HUES64 (cell line): ENCODE results near the gene ALCAM.

Experiments
- H3K27ac ChIP-seq: 2 replicates; pipeline ENCODE4 v1.7.0; 2013; ENCODE audit warnings: low read depth, low read length, inconsistent platforms
- H3K27me3 ChIP-seq: 2 replicates; pipeline ENCODE4 v1.6.1; 2013; ENCODE audit warnings: mild to moderate bottlenecking, low read length; ENCODE audit not compliant: insufficient read depth
- H3K36me3 ChIP-seq: 2 replicates; pipeline ENCODE4 v1.6.1; 2013; ENCODE audit warnings: mild to moderate bottlenecking, low read length; ENCODE audit not compliant: insufficient read depth
- H3K4me1 ChIP-seq: 2 replicates; pipeline ENCODE4 v1.6.1; 2013; ENCODE audit warnings: mild to moderate bottlenecking, low read length, moderate library complexity; ENCODE audit not compliant: insufficient read depth
- H3K4me3 ChIP-seq: 2 replicates; pipeline ENCODE4 v1.5.1; 2013; ENCODE audit warnings: mild to moderate bottlenecking, low read length, moderate library complexity
- H3K9ac ChIP-seq: 2 replicates; pipeline ENCODE4 v1.6.1; 2013; ENCODE audit warnings: mild to moderate bottlenecking, low read depth, low read length
- H3K9me3 ChIP-seq: 2 replicates; pipeline ENCODE4 v1.6.1; 2013; ENCODE audit warnings: low read depth, low read length; ENCODE audit not compliant: insufficient read depth
- WGBS: fragments of 150-250, 120-280 bp; methylation state at CpG from one replicate; pipeline ENCODE4 v1.1.7; 2013; ENCODE audit warnings: missing lambda C conversion rate; 5-methylcytosine and 5-hydroxymethylcytosine counted together

Gene ALCAM

GRCh38 chr3:105465251-105465853 lies 98.6 kb downstream of the ALCAM start:
- Histone ChIP-seq H3K4me1 (peaks cover 2% of the 10 kb centered on the region), H3K27ac (no peak overlapping the region), H3K27me3 (no peaks in the 10 kb centered on the region), H3K9me3 (no peaks in the 10 kb centered on the region), H3K4me3 (no peak overlapping the region), H3K36me3 (no peaks in the 10 kb centered on the region), H3K9ac (no peak overlapping the region)
- WGBS: 94% methylated on average over 2 of the region's 2 CpGs

- H3K27me3 ChIP-seq: no peaks in the 10 kb centered on the region
- H3K27ac ChIP-seq: no peak overlapping the region
- H3K36me3 ChIP-seq: no peaks in the 10 kb centered on the region
- H3K4me3 ChIP-seq: no peak overlapping the region
- peaks cover 8% of the 10 kb centered on the region for H3K4me1 ChIP-seq
- 98% methylated on average over 3 of the region's 3 CpGs for WGBS
- no peaks in the 10 kb centered on the region for H3K9me3 ChIP-seq
- H3K9ac ChIP-seq: no peak overlapping the region
Observed at GRCh38 chr3:105466072-105466471, 99.4 kb downstream of the ALCAM start.

- no peaks in the 10 kb centered on the region for H3K9me3 ChIP-seq
- WGBS: 70% methylated on average over 2 of the region's 2 CpGs
- H3K4me3 ChIP-seq: no peak overlapping the region
- peaks cover 11% of the 10 kb centered on the region for H3K4me1 ChIP-seq
- H3K27ac ChIP-seq: no peak overlapping the region
- H3K9ac ChIP-seq: no peak overlapping the region
- H3K27me3 ChIP-seq: no peaks in the 10 kb centered on the region
- H3K36me3 ChIP-seq: no peaks in the 10 kb centered on the region
Observed at GRCh38 chr3:105466495-105467404, 100.0 kb downstream of the ALCAM start.

GRCh38 chr3:105470851-105471250 lies 104.1 kb downstream of the ALCAM start:
- H3K4me3 ChIP-seq: no peak overlapping the region

GRCh38 chr3:105473521-105474223 lies 107.0 kb downstream of the ALCAM start:
- peaks cover 15% of the 10 kb centered on the region; the same call in 1 of the 2 replicates for H3K9me3 ChIP-seq
- H3K36me3 ChIP-seq: no peaks in the 10 kb centered on the region
- no peak overlapping the region for H3K27ac ChIP-seq
- peaks cover 30% of the 10 kb centered on the region for H3K4me1 ChIP-seq
- H3K4me3 ChIP-seq: no peak overlapping the region
- H3K27me3 ChIP-seq: no peaks in the 10 kb centered on the region
- no peak overlapping the region for H3K9ac ChIP-seq

More at GRCh38 chr3:105470851-105471250, 104.1 kb downstream of the ALCAM start:
- WGBS: 97% methylated on average over 2 of the region's 2 CpGs
- H3K9me3 ChIP-seq: no peaks in the 10 kb centered on the region
- no peaks in the 10 kb centered on the region for H3K36me3 ChIP-seq
- H3K27me3 ChIP-seq: no peaks in the 10 kb centered on the region
- no peak overlapping the region for H3K27ac ChIP-seq
- H3K4me1 ChIP-seq: peaks cover 30% of the 10 kb centered on the region
- H3K9ac ChIP-seq: no peak overlapping the region

GRCh38 chr3:105480768-105481167 lies 114.1 kb downstream of the ALCAM start:
- no peak overlapping the region for H3K9ac ChIP-seq
- WGBS: 80% methylated on average over 1 of the region's 1 CpG
- peaks cover 15% of the 10 kb centered on the region; the same call in 1 of the 2 replicates for H3K9me3 ChIP-seq
- H3K4me1 ChIP-seq: peaks cover 8% of the 10 kb centered on the region; the same call in 1 of the 2 replicates
- H3K27me3 ChIP-seq: no peaks in the 10 kb centered on the region
- no peak overlapping the region; the same call in 1 of the 2 replicates for H3K27ac ChIP-seq
- no peaks in the 10 kb centered on the region for H3K36me3 ChIP-seq
- H3K4me3 ChIP-seq: no peak overlapping the region

- 93% methylated on average over 1 of the region's 1 CpG for WGBS
- no peak overlapping the region for H3K9ac ChIP-seq
- no peak overlapping the region for H3K27ac ChIP-seq
- no peaks in the 10 kb centered on the region for H3K27me3 ChIP-seq
- H3K9me3 ChIP-seq: 0 out of 2 replicates have a peak, but pooled peaks cover 3% of the 10 kb centered on the region
- H3K4me3 ChIP-seq: no peak overlapping the region
- peaks cover 8% of the 10 kb centered on the region; the same call in 1 of the 2 replicates for H3K4me1 ChIP-seq
- no peaks in the 10 kb centered on the region for H3K36me3 ChIP-seq
Observed at GRCh38 chr3:105483476-105483875, 116.8 kb downstream of the ALCAM start.

GRCh38 chr3:105490045-105490444 lies 123.3 kb downstream of the ALCAM start:
- H3K4me3 ChIP-seq: no peak overlapping the region

GRCh38 chr3:105493305-105493892 lies 126.7 kb downstream of the ALCAM start:
- H3K27me3 ChIP-seq: no peaks in the 10 kb centered on the region
- peaks cover 10% of the 10 kb centered on the region for H3K4me1 ChIP-seq
- H3K27ac ChIP-seq: no peak overlapping the region
- no peak overlapping the region for H3K9ac ChIP-seq
- no peaks in the 10 kb centered on the region; the same call in 1 of the 2 replicates for H3K36me3 ChIP-seq
- 93% methylated on average over 3 of the region's 3 CpGs for WGBS
- H3K9me3 ChIP-seq: peaks cover 30% of the 10 kb centered on the region
- no peak overlapping the region for H3K4me3 ChIP-seq

More at GRCh38 chr3:105490045-105490444, 123.3 kb downstream of the ALCAM start:
- Histone ChIP-seq H3K9me3 (peaks cover 32% of the 10 kb centered on the region), H3K27me3 (no peaks in the 10 kb centered on the region), H3K36me3 (no peaks in the 10 kb centered on the region; the same call in 1 of the 2 replicates), H3K9ac (no peak overlapping the region), H3K27ac (no peak overlapping the region), H3K4me1 (no peaks in the 10 kb centered on the region)
- WGBS: 95% methylated on average over 4 of the region's 4 CpGs

- H3K36me3 ChIP-seq: no peaks in the 10 kb centered on the region; the same call in 1 of the 2 replicates
- WGBS: 93% methylated on average over 2 of the region's 2 CpGs
- no peak overlapping the region for H3K27ac ChIP-seq
- H3K4me1 ChIP-seq: peaks cover 10% of the 10 kb centered on the region
- H3K9me3 ChIP-seq: peaks cover 14% of the 10 kb centered on the region
- no peaks in the 10 kb centered on the region for H3K27me3 ChIP-seq
- H3K4me3 ChIP-seq: no peak overlapping the region
- no peak overlapping the region for H3K9ac ChIP-seq
Observed at GRCh38 chr3:105495021-105495420, 128.3 kb downstream of the ALCAM start.
